ENCODE results near the gene NAA38.

NAA38 gene

GRCh38 chr17:7832431-7832830 is 24.9 kb downstream of the NAA38 start:
- TF ChIP-seq CTCF (IDR thresholded peaks at IDR 0.05; ENCODE audit: control insufficient read depth, insufficient read depth, low read depth, low read length, missing control alignments): no peak
- DNase-seq (ENCODE audit: low read depth): no peak
- H3K4me3 ChIP-seq (ENCODE audit: control insufficient read depth, low read depth, low read length): no peak overlapping the region

- H3K4me3 ChIP-seq (ENCODE audit: control insufficient read depth, low read depth, low read length): no peak overlapping the region
- no peak for DNase-seq (ENCODE audit: low read depth)
- TF ChIP-seq CTCF (IDR thresholded peaks at IDR 0.05; ENCODE audit: control insufficient read depth, insufficient read depth, low read depth, low read length, missing control alignments): no peak
These were observed 26.1 kb downstream of the NAA38 start for GRCh38 chr17:7831233-7831632.

GRCh38 chr17:7830616-7831015 is 26.7 kb downstream of the NAA38 start:
- TF ChIP-seq CTCF (IDR thresholded peaks at IDR 0.05; ENCODE audit: control insufficient read depth, insufficient read depth, low read depth, low read length, missing control alignments): no peak

GRCh38 chr17:7825206-7825990 is 32.0 kb downstream of the NAA38 start:
- no peak overlapping the region for H3K4me3 ChIP-seq (ENCODE audit: control insufficient read depth, low read depth, low read length)
- no peak for DNase-seq (ENCODE audit: low read depth)
- peak; percentile 14 for TF ChIP-seq CTCF (IDR thresholded peaks at IDR 0.05; ENCODE audit: control insufficient read depth, insufficient read depth, low read depth, low read length, missing control alignments)

More at GRCh38 chr17:7830616-7831015, 26.7 kb downstream of the NAA38 start:
- no peak overlapping the region for H3K4me3 ChIP-seq (ENCODE audit: control insufficient read depth, low read depth, low read length)
- DNase-seq (ENCODE audit: low read depth): no peak

- H3K4me3 ChIP-seq (ENCODE audit: control insufficient read depth, low read depth, low read length): no peak overlapping the region
- no peak for DNase-seq (ENCODE audit: low read depth)
- TF ChIP-seq CTCF (IDR thresholded peaks at IDR 0.05; ENCODE audit: control insufficient read depth, insufficient read depth, low read depth, low read length, missing control alignments): no peak
These were observed 33.1 kb downstream of the NAA38 start for GRCh38 chr17:7824021-7824924.

GRCh38 chr17:7823581-7824001 is 33.8 kb downstream of the NAA38 start:
- TF ChIP-seq CTCF (IDR thresholded peaks at IDR 0.05; ENCODE audit: control insufficient read depth, insufficient read depth, low read depth, low read length, missing control alignments): no peak
- H3K4me3 ChIP-seq (ENCODE audit: control insufficient read depth, low read depth, low read length): no peak overlapping the region
- no peak for DNase-seq (ENCODE audit: low read depth)
